Measurements from ENCODE around the gene C5orf47. TPM values are rescaled to one million over a fixed set of nuclear protein-coding genes. Genes with fewer than 3 reads are reported as not detected.

The C5orf47 gene
- total RNA-seq, 1 donor from 2014 or later, result not detected

DNA sequence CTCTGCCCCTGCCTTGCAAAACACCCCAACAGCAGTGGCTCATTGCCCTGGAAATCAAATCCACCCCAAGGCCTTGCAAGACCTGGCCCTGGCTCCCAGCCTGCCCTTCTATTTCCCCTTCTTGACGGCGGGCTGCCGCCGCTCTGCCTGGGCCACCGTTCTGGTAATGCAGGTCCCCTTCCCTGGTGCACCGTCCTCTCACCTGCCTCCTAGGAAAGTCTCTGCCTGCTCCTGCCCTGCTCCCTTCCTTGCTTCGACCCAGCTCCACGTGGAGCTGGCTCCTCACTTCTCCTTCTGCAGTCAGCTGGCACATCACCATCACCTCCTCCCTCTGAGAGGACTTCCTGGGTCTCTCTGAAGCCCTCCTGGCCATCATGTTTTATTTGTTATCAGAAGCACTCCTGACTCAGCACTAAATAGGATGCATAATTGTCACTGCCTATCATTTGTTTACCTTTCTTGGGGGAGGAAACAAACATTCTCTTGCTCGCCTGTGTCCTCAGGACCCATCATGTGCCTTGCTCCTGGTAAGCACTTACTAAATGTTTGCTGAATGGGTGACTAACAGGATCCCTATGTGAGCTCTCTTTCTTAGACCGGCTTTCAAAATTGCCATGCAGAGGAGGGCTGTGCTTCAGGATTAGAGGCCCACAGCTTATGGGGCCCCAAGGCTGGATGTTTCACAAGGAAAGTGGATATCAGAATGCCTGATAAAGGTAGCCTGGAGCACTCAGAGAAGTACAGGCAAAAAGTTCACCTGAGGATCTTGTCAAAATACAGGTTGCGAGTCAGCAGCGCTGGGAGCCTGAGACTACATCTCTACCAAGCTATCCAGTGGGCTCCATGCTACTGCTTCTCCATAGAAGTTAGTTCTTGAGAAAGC, 19.6 kb upstream of the C5orf47 start:
- peaks cover 13 to 24% (median 22%) of the 10 kb centered on the region in 3 donors for H3K4me1 ChIP-seq (ENCODE audit: control insufficient read depth in 3 of 3, insufficient read depth in 3 of 3, low read length in 3 of 3)
- no peak overlapping the region for H3K27ac ChIP-seq (ENCODE audit: low read depth, low read length)
- no peak overlapping the region for H3K9ac ChIP-seq (ENCODE audit: low read depth in 1 of 3, low read length in 3 of 3)
- H3K27me3 ChIP-seq (ENCODE audit: control insufficient read depth in 3 of 3, insufficient read depth in 3 of 3, low read length in 3 of 3), result no peaks in the 10 kb centered on the region
- H3K4me3 ChIP-seq (ENCODE audit: low read length in 3 of 3), result no peak overlapping the region
- H3K9me3 ChIP-seq (ENCODE audit: control insufficient read depth in 3 of 3, low read length in 3 of 3), result no peaks in the 10 kb centered on the region
- H3K36me3 ChIP-seq (ENCODE audit: control insufficient read depth in 3 of 3, insufficient read depth in 3 of 3, low read length in 3 of 3), result no peaks in the 10 kb centered on the region

DNA sequence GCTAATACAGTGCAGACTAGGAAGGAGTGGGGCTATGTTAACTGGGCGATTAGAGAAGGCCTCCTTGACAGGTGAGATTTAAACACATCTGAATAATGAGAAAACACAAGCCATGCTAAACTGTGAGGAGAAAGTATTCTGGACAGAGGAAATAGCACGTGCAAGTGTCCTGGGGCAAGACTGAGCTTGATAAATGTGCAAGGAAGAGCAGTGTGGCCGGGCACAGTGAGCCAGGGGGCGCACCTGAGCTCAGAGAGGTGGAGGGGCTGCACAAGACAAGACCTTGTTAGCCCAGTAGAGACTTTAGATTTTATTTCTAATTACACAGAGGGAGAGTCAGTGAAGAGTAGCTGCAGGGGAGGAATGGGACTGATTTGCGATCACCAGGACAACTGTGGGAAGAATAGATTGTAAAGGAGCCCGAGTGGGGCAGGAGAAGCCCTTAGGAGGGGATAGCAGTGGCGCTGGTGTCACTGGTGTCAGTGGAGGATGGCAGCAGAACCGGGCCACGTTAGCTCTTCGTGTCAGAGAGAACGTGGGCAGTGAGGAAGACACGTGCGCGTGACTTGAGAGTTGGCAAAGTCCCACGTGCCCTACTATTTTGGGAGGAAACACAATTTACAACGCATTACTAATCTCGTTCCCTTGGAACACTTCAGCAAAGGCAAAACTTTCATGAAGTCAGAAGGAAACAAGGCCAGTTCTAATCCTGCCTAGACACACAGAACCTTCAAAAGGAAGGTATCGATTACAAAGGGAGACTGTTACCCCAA, 17.9 kb upstream of the C5orf47 start:
- Histone ChIP-seq H3K4me1 (ENCODE audit: control insufficient read depth in 3 of 3, insufficient read depth in 3 of 3, low read length in 3 of 3) (peaks cover 13 to 24% (median 22%) of the 10 kb centered on the region in 3 donors), H3K36me3 (ENCODE audit: control insufficient read depth in 3 of 3, insufficient read depth in 3 of 3, low read length in 3 of 3) (no peaks in the 10 kb centered on the region), H3K27ac (ENCODE audit: low read depth, low read length) (no peak overlapping the region), H3K27me3 (ENCODE audit: control insufficient read depth in 3 of 3, insufficient read depth in 3 of 3, low read length in 3 of 3) (no peaks in the 10 kb centered on the region), H3K9ac (ENCODE audit: low read depth in 1 of 3, low read length in 3 of 3) (no peak overlapping the region), H3K9me3 (ENCODE audit: control insufficient read depth in 3 of 3, low read length in 3 of 3) (no peaks in the 10 kb centered on the region), H3K4me3 (ENCODE audit: low read length in 3 of 3) (no peak overlapping the region)

GRCh38 chr5:173971681-173972345, 17.2 kb upstream of the C5orf47 start:
- peaks cover 13 to 24% (median 22%) of the 10 kb centered on the region in 3 donors for H3K4me1 ChIP-seq (ENCODE audit: control insufficient read depth in 3 of 3, insufficient read depth in 3 of 3, low read length in 3 of 3)
- H3K27me3 ChIP-seq (ENCODE audit: control insufficient read depth in 3 of 3, insufficient read depth in 3 of 3, low read length in 3 of 3), result no peaks in the 10 kb centered on the region
- H3K9ac ChIP-seq (ENCODE audit: low read depth in 1 of 3, low read length in 3 of 3), result no peak overlapping the region
- no peaks in the 10 kb centered on the region for H3K9me3 ChIP-seq (ENCODE audit: control insufficient read depth in 3 of 3, low read length in 3 of 3)
- H3K27ac ChIP-seq (ENCODE audit: low read depth, low read length), result no peak overlapping the region
- H3K36me3 ChIP-seq (ENCODE audit: control insufficient read depth in 3 of 3, insufficient read depth in 3 of 3, low read length in 3 of 3), result no peaks in the 10 kb centered on the region
- H3K4me3 ChIP-seq (ENCODE audit: low read length in 3 of 3), result no peak overlapping the region

DNA sequence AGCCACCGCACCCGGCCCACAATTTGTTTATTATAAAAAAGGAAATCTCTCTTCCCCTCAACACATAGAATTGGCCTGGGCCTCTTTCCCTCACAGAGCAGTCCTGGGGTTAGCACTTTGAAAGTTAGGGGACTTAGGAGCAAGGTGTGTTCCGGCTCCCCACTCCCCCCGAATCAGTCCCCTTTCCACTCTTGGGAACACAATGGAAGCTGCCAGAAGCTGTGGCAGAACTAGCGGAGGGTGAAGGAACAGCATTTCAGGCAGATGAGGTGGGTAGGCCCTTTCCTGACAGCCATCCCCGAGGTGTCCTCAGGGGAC, 16.4 kb upstream of the C5orf47 start:
- Histone ChIP-seq H3K36me3 (ENCODE audit: control insufficient read depth in 3 of 3, insufficient read depth in 3 of 3, low read length in 3 of 3) (no peaks in the 10 kb centered on the region), H3K4me3 (ENCODE audit: low read length in 3 of 3) (peak overlapping the region; percentile 77 to 84 (median 84)), H3K9me3 (ENCODE audit: control insufficient read depth in 3 of 3, low read length in 3 of 3) (no peaks in the 10 kb centered on the region), H3K9ac (ENCODE audit: low read depth in 1 of 3, low read length in 3 of 3) (peak overlapping the region; percentile 78 to 89 (median 81)), H3K27ac (ENCODE audit: low read depth, low read length) (peak overlapping the region; percentile 61), H3K27me3 (ENCODE audit: control insufficient read depth in 3 of 3, insufficient read depth in 3 of 3, low read length in 3 of 3) (no peaks in the 10 kb centered on the region), H3K4me1 (ENCODE audit: control insufficient read depth in 3 of 3, insufficient read depth in 3 of 3, low read length in 3 of 3) (peaks cover 13 to 22% (median 20%) of the 10 kb centered on the region in 3 donors)

DNA sequence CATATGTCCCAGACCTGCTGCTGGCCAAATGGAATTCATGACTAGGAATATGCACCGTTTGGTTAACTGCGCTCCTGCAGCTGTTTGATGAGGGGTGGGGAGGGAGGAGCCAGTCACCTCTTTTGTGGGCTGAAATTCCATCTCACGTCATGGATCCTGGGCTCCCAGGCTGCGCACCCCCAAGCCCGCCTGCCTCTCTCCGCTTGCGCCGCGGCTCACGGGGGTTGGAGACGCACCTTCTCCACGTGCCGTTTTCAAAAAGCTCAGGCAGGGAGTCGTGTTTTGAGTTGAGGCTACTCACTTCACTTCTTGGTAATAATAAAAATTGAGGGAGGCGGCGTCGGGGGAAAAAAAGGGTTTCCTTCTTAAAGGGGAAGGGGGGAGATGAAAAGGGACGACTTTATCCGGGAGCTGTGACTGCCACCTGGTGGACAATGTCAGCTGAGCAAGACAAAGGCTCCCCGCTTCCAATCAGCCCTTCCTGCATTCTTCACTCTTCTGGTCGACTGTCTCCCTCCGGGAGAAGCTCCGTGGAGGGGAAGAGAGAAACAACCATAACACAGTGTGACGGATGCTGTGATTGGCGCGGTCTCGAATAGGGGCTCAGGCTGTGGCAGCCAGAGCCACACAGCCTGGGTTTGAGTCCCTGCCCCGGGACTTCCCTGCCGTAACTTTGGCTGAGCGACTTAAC, 15.9 kb upstream of the C5orf47 start:
- no peaks in the 10 kb centered on the region for H3K9me3 ChIP-seq (ENCODE audit: control insufficient read depth in 3 of 3, low read length in 3 of 3)
- no peaks in the 10 kb centered on the region for H3K27me3 ChIP-seq (ENCODE audit: control insufficient read depth in 3 of 3, insufficient read depth in 3 of 3, low read length in 3 of 3)
- peaks cover 13 to 22% (median 19%) of the 10 kb centered on the region in 3 donors for H3K4me1 ChIP-seq (ENCODE audit: control insufficient read depth in 3 of 3, insufficient read depth in 3 of 3, low read length in 3 of 3)
- H3K4me3 ChIP-seq (ENCODE audit: low read length in 3 of 3), result peak overlapping the region; percentile 77 to 84 (median 84)
- H3K27ac ChIP-seq (ENCODE audit: low read depth, low read length), result peak overlapping the region; percentile 61
- no peaks in the 10 kb centered on the region for H3K36me3 ChIP-seq (ENCODE audit: control insufficient read depth in 3 of 3, insufficient read depth in 3 of 3, low read length in 3 of 3)
- H3K9ac ChIP-seq (ENCODE audit: low read depth in 1 of 3, low read length in 3 of 3), result peak overlapping the region; percentile 78 to 89 (median 81)

- Histone ChIP-seq H3K4me3 (ENCODE audit: low read length in 3 of 3) (peak overlapping the region; percentile 77 to 84 (median 84)), H3K4me1 (ENCODE audit: control insufficient read depth in 3 of 3, insufficient read depth in 3 of 3, low read length in 3 of 3) (peaks cover 10 to 22% (median 19%) of the 10 kb centered on the region in 3 donors), H3K27ac (ENCODE audit: low read depth, low read length) (peak overlapping the region; percentile 61), H3K9me3 (ENCODE audit: control insufficient read depth in 3 of 3, low read length in 3 of 3) (no peaks in the 10 kb centered on the region), H3K36me3 (ENCODE audit: control insufficient read depth in 3 of 3, insufficient read depth in 3 of 3, low read length in 3 of 3) (no peaks in the 10 kb centered on the region), H3K9ac (ENCODE audit: low read depth in 1 of 3, low read length in 3 of 3) (peak overlapping the region; percentile 78 to 89 (median 81)), H3K27me3 (ENCODE audit: control insufficient read depth in 3 of 3, insufficient read depth in 3 of 3, low read length in 3 of 3) (no peaks in the 10 kb centered on the region)
These were observed 15.4 kb upstream of the C5orf47 start for GRCh38 chr5:173973616-173973969.

DNA sequence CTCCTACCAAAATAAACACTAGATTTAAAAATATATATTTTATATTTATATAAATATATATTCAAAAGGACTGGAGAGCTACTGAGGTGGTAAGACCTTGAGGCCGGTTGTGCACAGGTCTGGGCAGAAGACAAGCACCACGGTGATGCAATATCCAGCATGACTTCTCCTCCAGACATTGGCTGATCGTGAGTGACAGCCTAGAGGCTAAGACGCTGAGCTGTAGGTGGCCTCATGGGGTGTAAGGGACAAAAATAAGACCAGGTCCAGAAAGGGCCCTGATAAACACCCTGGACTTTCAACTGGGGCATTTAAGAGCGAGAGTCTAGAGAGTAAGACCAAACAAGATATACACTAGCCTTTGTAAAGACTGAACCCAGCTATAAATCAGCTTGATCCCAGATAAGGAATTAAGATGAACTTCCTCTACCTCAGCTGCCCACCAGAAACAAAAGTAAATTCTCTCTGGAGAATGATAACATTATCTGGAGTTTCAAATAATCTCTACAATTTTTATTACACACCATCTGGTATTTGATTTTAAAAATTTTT, 14.2 kb upstream of the C5orf47 start:
- Histone ChIP-seq H3K4me1 (ENCODE audit: control insufficient read depth in 3 of 3, insufficient read depth in 3 of 3, low read length in 3 of 3) (peaks cover 10 to 13% (median 12%) of the 10 kb centered on the region in 3 donors), H3K27me3 (ENCODE audit: control insufficient read depth in 3 of 3, insufficient read depth in 3 of 3, low read length in 3 of 3) (no peaks in the 10 kb centered on the region), H3K9ac (ENCODE audit: low read depth in 1 of 3, low read length in 3 of 3) (no peak overlapping the region), H3K36me3 (ENCODE audit: control insufficient read depth in 3 of 3, insufficient read depth in 3 of 3, low read length in 3 of 3) (no peaks in the 10 kb centered on the region), H3K9me3 (ENCODE audit: control insufficient read depth in 3 of 3, low read length in 3 of 3) (no peaks in the 10 kb centered on the region), H3K4me3 (ENCODE audit: low read length in 3 of 3) (no peak overlapping the region), H3K27ac (ENCODE audit: low read depth, low read length) (no peak overlapping the region)

- Histone ChIP-seq H3K27ac (ENCODE audit: low read depth, low read length) (no peak overlapping the region), H3K4me3 (ENCODE audit: low read length in 3 of 3) (no peak overlapping the region), H3K4me1 (ENCODE audit: control insufficient read depth in 3 of 3, insufficient read depth in 3 of 3, low read length in 3 of 3) (no peaks in the 10 kb centered on the region), H3K36me3 (ENCODE audit: control insufficient read depth in 3 of 3, insufficient read depth in 3 of 3, low read length in 3 of 3) (no peaks in the 10 kb centered on the region), H3K9ac (ENCODE audit: low read depth in 1 of 3, low read length in 3 of 3) (no peak overlapping the region), H3K27me3 (ENCODE audit: control insufficient read depth in 3 of 3, insufficient read depth in 3 of 3, low read length in 3 of 3) (peaks cover 0 to 4% (median 0%) of the 10 kb centered on the region in 3 donors), H3K9me3 (ENCODE audit: control insufficient read depth in 3 of 3, low read length in 3 of 3) (no peaks in the 10 kb centered on the region)
These were observed 7.7 kb upstream of the C5orf47 start for GRCh38 chr5:173981185-173981761.

DNA sequence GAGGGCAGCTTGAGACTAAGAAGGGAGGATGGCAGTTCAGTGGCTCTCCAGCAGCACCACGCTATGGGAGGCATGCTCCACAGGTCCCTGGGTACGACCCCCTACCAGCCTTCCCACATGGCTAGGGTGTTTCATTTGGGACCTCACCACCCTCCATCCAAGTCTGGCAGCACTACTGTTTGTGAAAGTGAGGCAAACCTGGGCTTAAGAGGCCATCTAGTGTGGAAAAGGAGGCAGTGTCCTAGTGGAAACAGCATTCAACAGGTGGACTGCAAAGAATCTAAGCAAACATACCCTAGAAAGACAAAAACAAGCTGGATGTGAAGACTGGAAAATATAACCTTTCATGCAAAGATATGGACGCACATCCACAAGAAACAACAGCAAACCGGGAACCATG, 4.8 kb upstream of the C5orf47 start:
- Histone ChIP-seq H3K27me3 (ENCODE audit: control insufficient read depth in 3 of 3, insufficient read depth in 3 of 3, low read length in 3 of 3) (peaks cover 0 to 4% (median 0%) of the 10 kb centered on the region in 3 donors), H3K4me1 (ENCODE audit: control insufficient read depth in 3 of 3, insufficient read depth in 3 of 3, low read length in 3 of 3) (no peaks in the 10 kb centered on the region), H3K36me3 (ENCODE audit: control insufficient read depth in 3 of 3, insufficient read depth in 3 of 3, low read length in 3 of 3) (no peaks in the 10 kb centered on the region), H3K9ac (ENCODE audit: low read depth in 1 of 3, low read length in 3 of 3) (no peak overlapping the region), H3K9me3 (ENCODE audit: control insufficient read depth in 3 of 3, low read length in 3 of 3) (no peaks in the 10 kb centered on the region), H3K4me3 (ENCODE audit: low read length in 3 of 3) (no peak overlapping the region), H3K27ac (ENCODE audit: low read depth, low read length) (no peak overlapping the region)
